ENCODE results near the gene RANBP3. TPM values are rescaled to one million over a fixed set of nuclear protein-coding genes. Genes with fewer than 3 reads are reported as not detected.

RANBP3 gene
- total and polyA plus RNA-seq, 4 donors, result 33.6 to 67.7 (median 54.9) TPM

DNA sequence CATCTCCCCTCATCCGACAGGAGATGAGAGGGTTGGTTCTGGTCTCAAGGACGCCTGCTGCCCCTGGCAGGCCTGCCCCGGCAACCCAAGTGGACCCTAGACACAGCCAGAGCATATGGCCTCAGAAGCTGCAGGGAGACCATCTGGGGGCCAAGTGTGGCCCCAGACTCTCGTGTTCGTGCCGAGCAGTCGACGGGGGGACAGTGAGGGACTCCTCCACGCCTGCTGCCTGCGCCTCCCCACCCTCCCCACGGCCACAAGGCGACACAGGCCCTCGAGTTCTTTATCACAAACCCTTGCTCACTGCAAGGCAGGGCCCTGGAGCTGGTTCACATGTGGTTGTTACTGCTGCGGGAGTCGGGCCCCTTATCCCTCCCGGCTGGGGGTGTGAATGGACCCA is 54.6 kb downstream of the RANBP3 start:
- Histone ChIP-seq H3K27ac (ENCODE audit: low read depth in 1 of 2, low read length in 1 of 2) (no peak overlapping the region), H3K4me1 (ENCODE audit: control insufficient read depth in 5 of 5, insufficient read depth in 5 of 5, low read length in 5 of 5) (no peaks in the 10 kb centered on the region), H3K9ac (ENCODE audit: insufficient read depth in 1 of 2, low read length in 2 of 2) (no peak overlapping the region), H3K36me3 (ENCODE audit: control insufficient read depth in 4 of 4, insufficient read depth in 4 of 4, low read length in 4 of 4) (peaks cover 22 to 82% (median 55%) of the 10 kb centered on the region in 4 donors), H3K9me3 (ENCODE audit: control insufficient read depth in 4 of 4, insufficient read depth in 3 of 4, low read length in 3 of 4) (no peaks in the 10 kb centered on the region), H3K4me3 (no peak overlapping the region), H3K27me3 (ENCODE audit: control insufficient read depth in 3 of 3, insufficient read depth in 3 of 3, low read length in 2 of 3) (no peaks in the 10 kb centered on the region)
- ATAC-seq (ENCODE audit: insufficient read depth, low FRiP score) (no peak), DNase-seq (no peak)
- 96 to 98% methylated on average over 16 of the region's 16 CpGs for WGBS, 2 donors
- TF ChIP-seq, protein P1, sequence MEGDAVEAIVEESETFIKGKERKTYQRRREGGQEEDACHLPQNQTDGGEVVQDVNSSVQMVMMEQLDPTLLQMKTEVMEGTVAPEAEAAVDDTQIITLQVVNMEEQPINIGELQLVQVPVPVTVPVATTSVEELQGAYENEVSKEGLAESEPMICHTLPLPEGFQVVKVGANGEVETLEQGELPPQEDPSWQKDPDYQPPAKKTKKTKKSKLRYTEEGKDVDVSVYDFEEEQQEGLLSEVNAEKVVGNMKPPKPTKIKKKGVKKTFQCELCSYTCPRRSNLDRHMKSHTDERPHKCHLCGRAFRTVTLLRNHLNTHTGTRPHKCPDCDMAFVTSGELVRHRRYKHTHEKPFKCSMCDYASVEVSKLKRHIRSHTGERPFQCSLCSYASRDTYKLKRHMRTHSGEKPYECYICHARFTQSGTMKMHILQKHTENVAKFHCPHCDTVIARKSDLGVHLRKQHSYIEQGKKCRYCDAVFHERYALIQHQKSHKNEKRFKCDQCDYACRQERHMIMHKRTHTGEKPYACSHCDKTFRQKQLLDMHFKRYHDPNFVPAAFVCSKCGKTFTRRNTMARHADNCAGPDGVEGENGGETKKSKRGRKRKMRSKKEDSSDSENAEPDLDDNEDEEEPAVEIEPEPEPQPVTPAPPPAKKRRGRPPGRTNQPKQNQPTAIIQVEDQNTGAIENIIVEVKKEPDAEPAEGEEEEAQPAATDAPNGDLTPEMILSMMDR (IDR thresholded peaks at IDR 0.05; ENCODE audit: control extremely low read depth, extremely low read depth), result no peak

DNA sequence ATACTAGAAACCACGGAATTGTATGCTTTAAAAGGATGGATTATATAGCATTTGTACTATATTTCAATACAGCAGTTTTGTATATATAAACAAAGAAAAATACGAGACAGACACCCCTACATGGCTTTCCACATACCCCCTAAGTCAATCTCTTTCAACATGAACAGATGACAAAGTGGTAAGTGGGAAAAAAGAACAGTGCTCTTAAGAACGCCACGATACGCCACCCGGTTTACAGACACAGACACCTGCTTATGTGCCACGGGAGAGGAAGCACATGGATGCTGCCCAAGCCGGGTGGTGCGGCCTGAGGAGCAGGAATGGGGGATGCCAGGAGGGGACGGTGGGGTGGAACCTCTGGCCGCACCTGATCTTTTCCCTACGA is 55.8 kb downstream of the RANBP3 start:
- H3K4me1 ChIP-seq (ENCODE audit: control insufficient read depth in 5 of 5, insufficient read depth in 5 of 5, low read length in 5 of 5), result no peaks in the 10 kb centered on the region
- H3K9ac ChIP-seq (ENCODE audit: insufficient read depth in 1 of 2, low read length in 2 of 2), result no peak overlapping the region
- ATAC-seq (ENCODE audit: insufficient read depth, low FRiP score), result no peak
- peaks cover 25 to 81% (median 49%) of the 10 kb centered on the region in 4 donors for H3K36me3 ChIP-seq (ENCODE audit: control insufficient read depth in 4 of 4, insufficient read depth in 4 of 4, low read length in 4 of 4)
- TF ChIP-seq, protein P1 (IDR thresholded peaks at IDR 0.05; ENCODE audit: control extremely low read depth, extremely low read depth), result no peak
- no peaks in the 10 kb centered on the region for H3K9me3 ChIP-seq (ENCODE audit: control insufficient read depth in 4 of 4, insufficient read depth in 3 of 4, low read length in 3 of 4)
- no peak for DNase-seq
- no peaks in the 10 kb centered on the region for H3K27me3 ChIP-seq (ENCODE audit: control insufficient read depth in 3 of 3, insufficient read depth in 3 of 3, low read length in 2 of 3)
- WGBS, 2 donors, result 90 to 93% methylated on average over 12 of the region's 12 CpGs
- H3K4me3 ChIP-seq, result no peak overlapping the region
- H3K27ac ChIP-seq (ENCODE audit: low read depth in 1 of 2, low read length in 1 of 2), result no peak overlapping the region

DNA sequence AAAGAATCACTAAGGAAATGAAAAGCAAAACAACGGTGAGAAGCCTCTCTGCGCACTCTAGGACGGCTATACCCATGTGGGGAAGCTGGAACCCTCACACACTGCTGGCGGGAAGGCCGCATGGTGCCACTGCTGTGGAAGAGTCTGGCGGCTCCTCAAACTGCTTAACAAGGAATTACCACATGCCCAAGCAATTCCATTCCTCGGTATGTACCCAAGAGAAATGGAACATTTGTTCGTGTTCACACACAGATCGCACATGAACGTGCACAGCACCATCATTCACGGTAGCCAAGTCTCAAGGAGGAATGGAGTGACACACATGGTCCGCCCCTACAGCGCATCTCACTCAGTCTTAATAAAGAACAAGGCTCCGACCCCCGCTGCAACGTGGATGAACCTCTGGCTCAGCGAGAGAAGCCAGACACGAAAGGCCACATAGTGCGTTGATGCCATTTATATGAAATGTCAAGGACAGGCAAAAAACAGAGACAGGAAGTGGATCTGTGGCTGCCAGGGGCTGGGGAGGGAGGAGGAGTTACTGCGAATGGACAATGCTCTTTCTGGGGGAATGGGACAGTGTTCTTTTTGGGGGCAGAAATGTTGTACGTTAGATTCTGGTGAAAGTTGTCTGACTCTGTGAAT is 56.3 kb downstream of the RANBP3 start:
- TF ChIP-seq, protein P1 (IDR thresholded peaks at IDR 0.05; ENCODE audit: control extremely low read depth, extremely low read depth), result no peak
- H3K9me3 ChIP-seq (ENCODE audit: control insufficient read depth in 4 of 4, insufficient read depth in 3 of 4, low read length in 3 of 4), result no peaks in the 10 kb centered on the region
- DNase-seq (no peak), ATAC-seq (ENCODE audit: insufficient read depth, low FRiP score) (no peak)
- no peak overlapping the region for H3K9ac ChIP-seq (ENCODE audit: insufficient read depth in 1 of 2, low read length in 2 of 2)
- WGBS, 2 donors, result 86 to 90% methylated on average over 21 of the region's 21 CpGs
- H3K27me3 ChIP-seq (ENCODE audit: control insufficient read depth in 3 of 3, insufficient read depth in 3 of 3, low read length in 2 of 3), result no peaks in the 10 kb centered on the region
- H3K27ac ChIP-seq (ENCODE audit: low read depth in 1 of 2, low read length in 1 of 2), result no peak overlapping the region
- no peak overlapping the region for H3K4me3 ChIP-seq
- peaks cover 30 to 81% (median 50%) of the 10 kb centered on the region in 4 donors for H3K36me3 ChIP-seq (ENCODE audit: control insufficient read depth in 4 of 4, insufficient read depth in 4 of 4, low read length in 4 of 4)
- H3K4me1 ChIP-seq (ENCODE audit: control insufficient read depth in 5 of 5, insufficient read depth in 5 of 5, low read length in 5 of 5), result no peaks in the 10 kb centered on the region

Measured in lung (tissue), 12 donors.